Left lung (tissue), 10 donors: ENCODE results near the gene GPC3. TPM values are rescaled to one million over a fixed set of nuclear protein-coding genes. Genes with fewer than 3 reads are reported as not detected.

Experiments used
- ATAC-seq: fragments of 200-7000 bp; cut with Tn5 transposase; one replicate; pipeline ENCODE4 v1.9.1; 2020; ENCODE audit warnings: moderate library complexity
- DNase-seq, 4 donors: peaks; one replicate each; pipeline ENCODE4 v3.0.0-alpha.2; 2013 to 2020
- H3K27ac ChIP-seq, 2 donors: fragments of 200-600 bp; sonication (generic) in 1 of 2; one replicate each; pipeline versions ENCODE4 v1.5.0 to v1.8.0; 2020 to 2021
- H3K27me3 ChIP-seq, 2 donors: fragments of 200-600 bp; sonication (generic) in 1 of 2; one replicate each; pipeline versions ENCODE4 v1.5.0 to v1.8.0; 2020 to 2021
- H3K36me3 ChIP-seq, 2 donors: fragments of 200-600 bp; sonication (generic) in 1 of 2; one replicate each; pipeline versions ENCODE4 v1.5.0 to v1.8.0; 2020 to 2021
- H3K4me1 ChIP-seq, 2 donors: fragments of 200-600 bp; one replicate each; pipeline ENCODE4 v1.8.0; 2021
- H3K4me3 ChIP-seq, 2 donors: fragments of 200-600 bp; sonication (generic) in 1 of 2; one replicate each; pipeline versions ENCODE4 v1.5.0 to v1.8.0; 2020 to 2021; ENCODE audit warnings: mild to moderate bottlenecking in 1 of 2
- H3K9me3 ChIP-seq, 2 donors: fragments of 200-600 bp; sonication (generic) in 1 of 2; one replicate each; pipeline versions ENCODE4 v1.5.0 to v1.8.0; 2020 to 2021
- CTCF ChIP-seq, 2 donors: fragments of 200-600 bp; sonication (generic) in 1 of 2; IDR thresholded peaks; one replicate each; pipeline versions ENCODE4 v1.5.0 to v1.8.0; 2021; ENCODE audit warnings: antibody characterized with exemption in 2 of 2
- intact Hi-C, 2 donors: fragments of 100-400 bp; cut with DNase I; formaldehyde crosslinking; loops; one replicate each; pipeline versions ENCODE4 v1.11.2 to v1.14.2; 2022
- polyA plus RNA-seq, 6 donors: library from polyadenylated mRNA; unstranded; fragments of 120-200 nt; gene quantifications; one replicate each; pipeline ENCODE4 v1.2.1, GENCODE V29; 2013; ENCODE audit not compliant: insufficient read length in 6 of 6
- total RNA-seq, 2 donors: library from RNA; stranded (reverse); fragmentation: NEBNext Ultra II Directional; extraction: Animal tissue kit (Norgen Biotek cat#: 25700); gene quantifications; one replicate each; pipeline ENCODE4 v1.2.1, GENCODE V29; 2021
- donor health status: DM: no; HTN: yes; CAD: no.
- donor health status: DM: no; HTN: no; CAD: no.

GPC3 gene
- total and polyA plus RNA-seq, 8 donors = 42.1 to 581 (median 448) TPM

DNA sequence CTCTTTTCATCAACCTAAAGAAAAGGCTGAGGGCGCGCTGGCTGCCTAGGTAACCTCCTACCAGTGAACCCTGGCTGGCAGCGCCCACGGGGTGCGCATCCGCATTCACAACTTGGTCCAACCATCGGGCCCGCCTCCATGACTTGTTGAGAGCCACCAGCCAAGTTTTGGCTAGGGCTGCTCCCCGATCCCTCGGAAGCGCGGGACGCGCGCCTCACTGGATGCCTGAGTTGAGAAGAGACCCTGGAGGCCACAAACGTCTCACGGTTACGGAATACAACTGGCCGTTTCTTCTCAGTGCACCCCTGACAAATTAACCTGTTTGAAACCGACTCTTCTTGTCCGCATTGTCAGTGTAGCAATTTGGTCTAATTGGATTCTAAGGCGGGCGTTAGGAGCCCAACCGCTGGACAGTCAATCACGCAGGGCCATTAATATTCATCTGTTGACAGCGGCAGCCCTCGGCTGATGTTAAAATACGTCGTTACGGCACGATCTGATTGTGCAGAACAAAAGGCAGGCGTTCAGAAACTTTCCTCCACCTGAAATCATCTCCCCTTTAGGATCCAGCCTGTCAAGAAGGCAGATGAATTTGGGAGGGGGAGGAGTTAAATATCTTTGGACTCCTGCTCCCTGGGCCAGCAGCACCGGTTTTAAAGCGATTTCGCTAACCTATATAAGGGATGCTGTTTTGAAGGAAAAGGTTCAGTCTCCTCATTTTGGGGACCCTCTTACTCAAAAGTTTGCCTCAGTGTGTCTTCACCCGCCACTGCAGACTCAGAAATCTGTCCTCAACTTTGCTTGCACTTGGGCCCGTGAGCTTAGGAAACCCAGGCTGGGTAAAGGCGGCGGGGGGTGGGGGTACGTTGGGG lies 1.2 kb downstream of the GPC3 start:
- Histone ChIP-seq H3K9me3 (no peaks in the 10 kb centered on the region), H3K27ac (no peak overlapping the region), H3K36me3 (no peaks in the 10 kb centered on the region), H3K4me3 (no peak overlapping the region), H3K4me1 (peaks cover 0 to 5% of the 10 kb centered on the region in 2 donors), H3K27me3 (peaks cover 23 to 39% of the 10 kb centered on the region in 2 donors)
- intact Hi-C loops = no loop called here
- ATAC-seq = no peak
- DNase-seq = peak in 1 of 4 donors; percentile 44
- no peak for TF ChIP-seq CTCF (IDR thresholded peaks at IDR 0.05)

DNA sequence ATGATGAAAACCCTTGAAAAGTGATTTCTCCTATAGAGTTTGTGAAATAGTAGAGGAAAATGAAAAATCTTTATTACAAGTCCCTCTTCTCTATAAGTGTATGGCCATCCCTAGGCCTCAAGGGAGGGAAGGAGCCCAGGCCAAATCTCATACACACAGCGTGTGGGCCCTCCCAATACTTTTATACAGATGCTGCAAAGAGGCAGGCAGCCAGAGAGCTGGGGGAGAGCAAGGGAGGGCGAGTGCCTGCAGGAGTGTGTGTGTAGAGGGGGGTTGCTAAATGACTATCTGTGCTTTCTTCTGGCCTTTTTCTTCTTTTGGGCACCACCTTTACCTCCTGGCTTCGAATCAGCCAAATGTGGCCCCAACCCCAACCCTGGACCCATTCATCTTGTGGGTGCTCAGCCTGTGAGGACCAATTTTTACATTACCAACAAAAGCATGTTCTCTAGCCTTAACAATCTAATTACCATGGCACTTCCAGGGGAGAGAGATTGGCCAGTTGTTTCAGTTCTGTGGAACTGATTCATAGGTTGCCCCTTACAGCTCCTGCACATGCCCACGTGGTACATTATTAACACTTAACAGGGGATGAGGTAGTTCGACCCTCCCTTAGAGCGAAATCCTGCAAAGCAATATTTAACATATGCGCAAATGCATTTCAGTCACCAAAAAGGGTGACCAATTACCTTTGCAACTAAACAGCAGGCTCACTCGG lies 2.0 kb downstream of the GPC3 start:
- ATAC-seq = no peak

DNA sequence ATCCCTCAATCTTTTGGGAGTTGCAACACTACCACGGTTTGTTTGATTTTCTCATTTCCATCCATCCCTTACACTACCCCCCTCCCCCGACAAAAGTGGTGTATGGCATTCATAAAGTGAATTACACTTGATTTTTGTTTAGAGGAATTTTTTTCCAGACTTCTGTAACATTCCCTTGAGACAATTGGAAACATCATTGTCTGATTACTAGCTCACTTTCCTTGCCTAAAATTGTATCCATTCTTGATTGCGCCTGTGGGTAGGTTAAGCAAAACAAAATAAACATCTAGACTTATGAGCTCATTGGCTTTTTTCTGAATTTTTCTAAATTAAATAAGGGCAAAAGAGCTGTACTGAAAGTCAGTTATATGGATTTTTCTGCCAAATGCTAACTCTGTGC lies 3.5 kb downstream of the GPC3 start:
- intact Hi-C loops = no loop called here
- peaks cover 0 to 5% of the 10 kb centered on the region in 2 donors for H3K4me1 ChIP-seq
- TF ChIP-seq CTCF (IDR thresholded peaks at IDR 0.05) = no peak
- H3K4me3 ChIP-seq = no peak overlapping the region
- no peak overlapping the region for H3K27ac ChIP-seq
- no peaks in the 10 kb centered on the region for H3K36me3 ChIP-seq
- no peak for ATAC-seq
- H3K27me3 ChIP-seq = peaks cover 25 to 38% of the 10 kb centered on the region in 2 donors
- no peak for DNase-seq
- H3K9me3 ChIP-seq = no peaks in the 10 kb centered on the region

More for the DNA sequence above, 2.0 kb downstream of the GPC3 start:
- Histone ChIP-seq H3K9me3 (no peaks in the 10 kb centered on the region), H3K27ac (no peak overlapping the region), H3K36me3 (no peaks in the 10 kb centered on the region), H3K4me1 (peaks cover 0 to 5% of the 10 kb centered on the region in 2 donors), H3K27me3 (peaks cover 23 to 39% of the 10 kb centered on the region in 2 donors), H3K4me3 (no peak overlapping the region)
- no peak for DNase-seq
- intact Hi-C loops = no loop called here
- no peak for TF ChIP-seq CTCF (IDR thresholded peaks at IDR 0.05)

DNA sequence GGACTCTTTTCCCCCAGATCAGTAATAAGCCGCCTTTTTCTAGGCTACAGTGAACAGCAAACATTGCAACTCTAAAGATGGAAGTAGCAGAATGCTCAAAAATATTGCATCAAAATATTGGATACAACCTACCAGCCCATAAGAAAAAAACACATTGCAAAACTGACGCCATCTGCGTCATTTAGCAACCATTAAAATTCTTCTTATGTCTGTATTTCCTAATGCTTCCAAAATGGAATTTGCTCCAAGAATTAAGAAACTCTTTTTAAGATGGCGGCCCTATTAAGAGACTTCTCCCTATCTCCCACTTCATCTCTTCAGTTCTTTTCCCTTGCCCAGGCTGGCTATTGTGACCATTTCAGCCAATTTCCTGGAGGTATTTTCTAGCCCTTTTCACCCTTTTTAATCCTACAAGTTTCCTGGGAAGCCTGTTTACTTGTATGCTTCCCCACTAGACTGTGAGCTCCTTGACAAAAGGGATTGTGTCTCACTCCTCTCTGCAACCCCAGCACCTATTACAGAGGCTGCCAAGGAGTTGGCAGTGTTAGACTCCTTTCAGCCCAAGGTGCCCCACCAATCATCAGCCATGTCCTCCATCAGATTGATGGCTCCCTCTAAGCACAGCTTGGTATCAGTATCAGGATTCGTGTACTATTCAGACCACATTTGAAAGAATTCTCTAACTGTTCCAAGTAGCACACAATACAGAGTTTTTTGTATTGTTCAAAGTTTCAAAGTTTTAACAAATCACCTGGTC lies 4.4 kb downstream of the GPC3 start:
- ATAC-seq (no peak), DNase-seq (peak in 1 of 4 donors; percentile 42)
- H3K4me3 ChIP-seq = no peak overlapping the region
- no peaks in the 10 kb centered on the region for H3K36me3 ChIP-seq
- no peak for TF ChIP-seq CTCF (IDR thresholded peaks at IDR 0.05)
- peaks cover 21 to 28% of the 10 kb centered on the region in 2 donors for H3K27me3 ChIP-seq
- no peak overlapping the region for H3K27ac ChIP-seq
- intact Hi-C loops = no loop called here
- no peaks in the 10 kb centered on the region for H3K9me3 ChIP-seq
- peaks cover 0 to 5% of the 10 kb centered on the region in 2 donors for H3K4me1 ChIP-seq
